ENCODE results near the gene XXYLT1.

GRCh38 chr3:195212033-195212748, 58.8 kb downstream of the XXYLT1 start:
- no peak for TF ChIP-seq SAFB2 (IDR thresholded peaks at IDR 0.05; ENCODE audit: borderline replicate concordance, low read depth, low read length, severe bottlenecking)
- no peak for TF ChIP-seq NBN (IDR thresholded peaks at IDR 0.05; ENCODE audit: low read depth)

Data from K562 (cell line).